HG02623 (cell line): Measurements from ENCODE around the gene TNPO1.
"Not testable (repeated sequence)": the region's sequence is repeated elsewhere in the genome, so short reads cannot be mapped to it uniquely, and the experiment has no call there.

Source experiments
- ATAC-seq: cut with Tn5 transposase; IDR thresholded peaks from one replicate; pipeline ENCODE4 v1.9.1; 2021; ENCODE audit warnings: moderate library complexity; ENCODE audit not compliant: unreplicated experiment

Gene TNPO1

GRCh38 chr5:72816284-72817075 is at the start of gene TNPO1:
Gene TNPO1, plus strand, starts transcription at chr5:72816661. Its CDS starts 77 bp downstream, at chr5:72816738.
- peak; percentile 77 for ATAC-seq

- no peak for ATAC-seq
Measured at GRCh38 chr5:72767289-72768010, 49.0 kb upstream of the TNPO1 start.

GRCh38 chr5:72770266-72770665 is 46.2 kb upstream of the TNPO1 start:
- no peak for ATAC-seq

GRCh38 chr5:72776684-72777083 is 39.8 kb upstream of the TNPO1 start:
- no peak for ATAC-seq

GRCh38 chr5:72779520-72779919 is 36.9 kb upstream of the TNPO1 start:
- ATAC-seq, result no peak

GRCh38 chr5:72783354-72783753 is 33.1 kb upstream of the TNPO1 start:
- ATAC-seq, result no peak

- no peak for ATAC-seq
Measured at GRCh38 chr5:72784129-72784528, 32.3 kb upstream of the TNPO1 start.

- ATAC-seq, result no peak
Measured at GRCh38 chr5:72785801-72786200, 30.7 kb upstream of the TNPO1 start.

GRCh38 chr5:72786676-72787075 is 29.8 kb upstream of the TNPO1 start:
- no peak for ATAC-seq

GRCh38 chr5:72788866-72789505 is 27.5 kb upstream of the TNPO1 start:
- ATAC-seq, result no peak

- ATAC-seq, result no peak
Measured at GRCh38 chr5:72790186-72790585, 26.3 kb upstream of the TNPO1 start.

- not testable (repeated sequence) for ATAC-seq
Measured at GRCh38 chr5:72792662-72793061, 23.8 kb upstream of the TNPO1 start.

GRCh38 chr5:72796001-72796400 is 20.5 kb upstream of the TNPO1 start:
- no peak for ATAC-seq

GRCh38 chr5:72799721-72800120 is 16.7 kb upstream of the TNPO1 start:
- ATAC-seq, result no peak

GRCh38 chr5:72808637-72809036 is 7.8 kb upstream of the TNPO1 start:
- ATAC-seq, result not testable (repeated sequence)

GRCh38 chr5:72811849-72812248 is 4.6 kb upstream of the TNPO1 start:
- ATAC-seq, result no peak

GRCh38 chr5:72812488-72812887 is 4.0 kb upstream of the TNPO1 start:
- no peak for ATAC-seq

GRCh38 chr5:72814104-72814503 is 2.4 kb upstream of the TNPO1 start:
- ATAC-seq, result no peak

GRCh38 chr5:72814864-72815263 is 1.6 kb upstream of the TNPO1 start:
- no peak for ATAC-seq

- ATAC-seq, result no peak
Measured at GRCh38 chr5:72815580-72816283, 729 bp upstream of the TNPO1 start.

- peak; percentile 24 for ATAC-seq
Measured at GRCh38 chr5:72817076-72817481, 618 bp downstream of the TNPO1 start.
